ENCODE results near the gene DUSP8.
"Not testable (repeated sequence)": the region's sequence is repeated elsewhere in the genome, so short reads cannot be mapped to it uniquely, and the experiment has no call there.

Gene DUSP8

DNA sequence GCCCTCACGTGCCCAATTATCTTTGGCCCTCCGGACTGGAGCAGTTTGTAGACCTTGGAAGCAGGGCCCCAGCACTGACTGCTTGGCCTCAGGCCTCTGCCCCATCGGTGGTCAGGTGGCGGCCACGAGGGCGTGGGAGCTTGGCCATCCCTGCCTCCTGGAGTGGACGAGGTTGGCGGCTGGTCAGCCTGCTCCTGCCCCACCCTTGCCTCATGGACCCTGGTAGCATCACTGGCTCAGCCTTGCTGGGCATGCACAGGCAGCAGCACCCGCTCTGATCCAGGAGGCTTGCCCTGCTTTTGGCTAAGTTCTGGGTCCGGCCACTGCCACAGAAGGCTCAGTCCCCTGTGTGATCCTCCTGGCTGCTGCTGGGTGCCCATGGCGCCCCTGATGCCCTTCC, 32.1 kb upstream of the DUSP8 start:
- DNase-seq (ENCODE audit: low read depth) = no peak
- no peak overlapping the region for H3K4me3 ChIP-seq (ENCODE audit: low read depth, low read length)
- no peak for TF ChIP-seq CTCF (IDR thresholded peaks at IDR 0.05; ENCODE audit: insufficient read depth, low read depth, low read length, missing control alignments)

- no peak for DNase-seq (ENCODE audit: low read depth)
- TF ChIP-seq CTCF (IDR thresholded peaks at IDR 0.05; ENCODE audit: insufficient read depth, low read depth, low read length, missing control alignments) = no peak
- H3K4me3 ChIP-seq (ENCODE audit: low read depth, low read length) = no peak overlapping the region
These were observed 31.6 kb upstream of the DUSP8 start for GRCh38 chr11:1603629-1604028.

- not testable (repeated sequence) for H3K4me3 ChIP-seq (ENCODE audit: low read depth, low read length); DNase-seq (ENCODE audit: low read depth)
These were observed 29.6 kb upstream of the DUSP8 start for GRCh38 chr11:1601663-1602062.

- no peak for TF ChIP-seq CTCF (IDR thresholded peaks at IDR 0.05; ENCODE audit: insufficient read depth, low read depth, low read length, missing control alignments)
- no peak overlapping the region for H3K4me3 ChIP-seq (ENCODE audit: low read depth, low read length)
- DNase-seq (ENCODE audit: low read depth) = no peak
These were observed 28.6 kb upstream of the DUSP8 start for GRCh38 chr11:1600626-1601025.

DNA sequence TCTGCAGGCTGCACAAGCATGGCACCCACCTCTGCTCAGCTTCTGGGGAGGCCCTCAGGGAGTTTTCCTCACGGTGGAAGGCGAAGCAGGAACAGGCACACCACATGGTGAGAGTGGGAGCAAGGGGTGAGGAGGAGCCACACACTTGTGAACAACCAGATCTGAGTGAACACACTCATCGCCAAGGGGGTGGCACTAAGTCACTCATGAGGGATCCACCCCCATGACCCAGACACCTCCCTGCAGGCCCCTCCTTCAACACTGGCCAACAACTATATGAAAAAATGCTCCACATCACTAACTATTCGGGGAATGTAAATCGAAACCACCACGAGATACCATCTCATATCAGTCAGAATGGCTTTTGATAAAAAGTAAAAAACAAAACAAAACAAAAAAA, 26.7 kb upstream of the DUSP8 start:
- TF ChIP-seq CTCF (IDR thresholded peaks at IDR 0.05; ENCODE audit: insufficient read depth, low read depth, low read length, missing control alignments) = no peak
- H3K4me3 ChIP-seq (ENCODE audit: low read depth, low read length) = no peak overlapping the region
- no peak for DNase-seq (ENCODE audit: low read depth)

GRCh38 chr11:1598406-1598805, 26.3 kb upstream of the DUSP8 start:
- not testable (repeated sequence) for H3K4me3 ChIP-seq (ENCODE audit: low read depth, low read length); DNase-seq (ENCODE audit: low read depth)

DNA sequence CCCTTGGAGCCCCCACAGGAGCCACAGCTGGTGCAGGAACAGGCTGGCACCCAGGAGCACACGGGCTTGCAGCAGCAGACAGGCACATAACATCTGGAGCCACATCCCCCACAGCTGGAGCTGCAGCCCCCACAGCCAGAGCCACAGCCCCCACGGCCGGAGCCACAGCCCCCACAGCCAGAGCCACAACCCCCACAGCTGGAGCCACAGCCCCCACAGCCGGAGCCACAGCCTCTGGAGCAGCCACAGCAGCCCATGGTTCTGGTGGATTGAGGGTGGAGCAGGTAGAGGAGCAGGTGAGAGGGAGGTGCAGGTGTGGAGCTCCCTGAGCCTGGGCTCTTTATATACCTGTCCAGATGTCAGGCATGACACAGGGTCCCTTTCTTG, 25.9 kb upstream of the DUSP8 start, which contains the start of gene KRTAP5-2:
Gene KRTAP5-2, minus strand, starts transcription at position 301 of the 387 bp plus-strand sequence. Its CDS starts 44 bp downstream, at position 257.
- TF ChIP-seq CTCF (IDR thresholded peaks at IDR 0.05; ENCODE audit: insufficient read depth, low read depth, low read length, missing control alignments) = no peak
- H3K4me3 ChIP-seq (ENCODE audit: low read depth, low read length) = no peak within 1 kb of the TSS
- DNase-seq (ENCODE audit: low read depth) = no peak

GRCh38 chr11:1597331-1597993, 25.4 kb upstream of the DUSP8 start:
- no peak for TF ChIP-seq CTCF (IDR thresholded peaks at IDR 0.05; ENCODE audit: insufficient read depth, low read depth, low read length, missing control alignments)
- no peak overlapping the region for H3K4me3 ChIP-seq (ENCODE audit: low read depth, low read length)
- no peak for DNase-seq (ENCODE audit: low read depth)

DNA sequence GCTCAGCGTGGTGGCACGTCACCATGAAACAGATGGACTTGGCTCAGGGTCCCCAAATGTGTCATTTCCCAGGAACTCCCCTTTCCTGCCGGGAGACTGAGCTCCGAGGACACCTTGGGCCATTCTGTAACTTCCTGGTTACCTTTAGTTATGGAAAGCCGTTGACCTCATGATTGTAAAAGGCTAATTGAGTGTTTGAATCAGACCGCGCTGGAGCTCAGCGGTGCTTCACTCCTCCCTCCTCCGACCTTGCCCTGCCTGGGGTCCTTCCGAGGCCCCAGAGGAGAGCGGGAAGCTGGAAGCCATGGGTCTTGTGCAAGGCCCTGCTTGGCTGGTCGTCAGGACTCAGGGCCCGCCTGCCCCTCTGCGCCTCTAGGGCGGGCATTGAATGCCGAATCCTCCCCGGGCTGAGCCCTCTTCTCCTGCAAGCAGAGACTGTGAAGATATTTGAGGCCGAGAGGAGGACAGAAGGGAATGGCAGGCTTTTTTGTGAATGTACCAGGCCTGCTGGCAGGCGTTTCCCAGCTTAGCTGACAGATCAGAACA, 24.6 kb upstream of the DUSP8 start:
- H3K4me3 ChIP-seq (ENCODE audit: low read depth, low read length); DNase-seq (ENCODE audit: low read depth): not testable (repeated sequence)

- DNase-seq (ENCODE audit: low read depth); H3K4me3 ChIP-seq (ENCODE audit: low read depth, low read length): not testable (repeated sequence)
These were observed 24.0 kb upstream of the DUSP8 start for GRCh38 chr11:1595994-1596575.
